ENCODE results near the gene HEMGN. TPM values are rescaled to one million over a fixed set of nuclear protein-coding genes. Genes with fewer than 3 reads are reported as not detected.

The HEMGN gene
- total RNA-seq, 1 experiment from 2014 or later: not detected

GRCh38 chr9:97907632-97908031 is 30.3 kb downstream of the HEMGN start:
- Histone ChIP-seq H3K4me1 (no peaks in the 10 kb centered on the region), H3K27ac (no peak overlapping the region), H3K36me3 (peaks cover 21% of the 10 kb centered on the region), H3K27me3 (no peaks in the 10 kb centered on the region), H3K4me3 (no peak overlapping the region), H3K9me3 (replicated peaks) (no peaks in the 10 kb centered on the region)
- no peak for DNase-seq

- DNase-seq: no peak
- H3K27ac ChIP-seq: no peak overlapping the region
- no peaks in the 10 kb centered on the region for H3K4me1 ChIP-seq
- peaks cover 15% of the 10 kb centered on the region for H3K36me3 ChIP-seq
- no peak overlapping the region for H3K4me3 ChIP-seq
- H3K27me3 ChIP-seq: no peaks in the 10 kb centered on the region
- H3K9me3 ChIP-seq (replicated peaks): no peaks in the 10 kb centered on the region
Observed at GRCh38 chr9:97907046-97907445, 30.9 kb downstream of the HEMGN start.

DNA sequence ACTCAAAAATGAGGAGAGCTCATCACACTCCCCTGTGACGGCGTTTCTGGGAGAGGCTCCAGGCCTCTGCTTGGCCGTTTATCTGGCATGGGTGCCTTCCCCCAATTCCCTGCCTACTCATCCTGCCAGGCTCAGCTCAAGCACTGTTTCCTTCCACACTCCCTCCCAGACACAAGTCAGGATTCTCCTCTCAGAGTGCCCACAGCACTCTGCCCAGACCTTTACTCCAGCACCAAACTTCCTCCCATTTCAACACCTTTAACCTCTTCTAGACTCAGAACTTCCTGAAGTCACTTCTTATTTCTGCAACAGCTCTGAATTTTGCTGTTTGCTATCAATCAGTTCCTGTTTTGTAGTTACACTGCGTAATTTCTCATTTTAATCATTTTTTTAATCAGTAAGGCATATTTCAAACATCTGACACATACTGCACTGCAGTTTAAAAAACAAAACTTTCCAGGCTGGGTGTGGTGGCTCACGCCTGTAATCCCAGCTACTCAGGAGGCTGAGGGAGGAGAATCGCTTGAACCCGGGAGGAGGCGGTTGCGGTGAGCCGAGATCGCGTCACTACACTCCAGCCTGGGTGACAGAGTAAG is 31.6 kb downstream of the HEMGN start:
- no peak overlapping the region for H3K27ac ChIP-seq
- peaks cover 11% of the 10 kb centered on the region for H3K36me3 ChIP-seq
- DNase-seq: no peak
- H3K4me1 ChIP-seq: no peaks in the 10 kb centered on the region
- H3K9me3 ChIP-seq (replicated peaks): no peaks in the 10 kb centered on the region
- H3K27me3 ChIP-seq: no peaks in the 10 kb centered on the region
- H3K4me3 ChIP-seq: no peak overlapping the region

DNA sequence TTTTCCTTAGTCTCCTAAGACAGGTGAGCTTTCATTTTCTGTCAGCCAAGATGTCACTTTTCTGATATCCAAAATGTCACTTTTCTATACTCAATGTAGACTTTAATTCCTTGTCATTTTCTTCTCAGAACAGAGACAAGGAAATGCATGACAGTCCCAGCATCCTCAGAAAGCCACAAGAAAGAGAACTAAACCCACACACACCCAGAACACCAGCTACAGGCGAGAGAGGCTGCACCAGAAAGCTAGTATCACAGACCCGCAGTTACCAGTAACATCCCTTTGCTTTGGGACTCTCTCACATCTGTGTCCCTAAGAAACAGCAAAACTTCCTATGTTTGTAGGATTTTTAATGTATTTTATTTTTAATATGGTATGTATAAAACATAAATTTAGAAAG is 32.7 kb downstream of the HEMGN start:
- Histone ChIP-seq H3K9me3 (replicated peaks) (no peaks in the 10 kb centered on the region), H3K27me3 (no peaks in the 10 kb centered on the region)
- no peak for DNase-seq

GRCh38 chr9:97904725-97905124 is 33.2 kb downstream of the HEMGN start:
- peaks cover 9% of the 10 kb centered on the region for H3K36me3 ChIP-seq
- no peak for DNase-seq
- H3K9me3 ChIP-seq (replicated peaks): no peaks in the 10 kb centered on the region
- no peaks in the 10 kb centered on the region for H3K27me3 ChIP-seq
- no peaks in the 10 kb centered on the region for H3K4me1 ChIP-seq
- H3K4me3 ChIP-seq: no peak overlapping the region
- H3K27ac ChIP-seq: no peak overlapping the region

More for the DNA sequence above, 32.7 kb downstream of the HEMGN start:
- H3K4me1 ChIP-seq: no peaks in the 10 kb centered on the region
- H3K4me3 ChIP-seq: no peak overlapping the region
- no peak overlapping the region for H3K27ac ChIP-seq
- peaks cover 11% of the 10 kb centered on the region for H3K36me3 ChIP-seq

- Histone ChIP-seq H3K4me3 (no peak overlapping the region), H3K9me3 (replicated peaks) (no peaks in the 10 kb centered on the region), H3K27ac (no peak overlapping the region), H3K4me1 (no peaks in the 10 kb centered on the region), H3K36me3 (peaks cover 3% of the 10 kb centered on the region; the same call in 1 of the 2 replicates), H3K27me3 (no peaks in the 10 kb centered on the region)
- no peak for DNase-seq
Observed at GRCh38 chr9:97903177-97903576, 34.8 kb downstream of the HEMGN start.

DNA sequence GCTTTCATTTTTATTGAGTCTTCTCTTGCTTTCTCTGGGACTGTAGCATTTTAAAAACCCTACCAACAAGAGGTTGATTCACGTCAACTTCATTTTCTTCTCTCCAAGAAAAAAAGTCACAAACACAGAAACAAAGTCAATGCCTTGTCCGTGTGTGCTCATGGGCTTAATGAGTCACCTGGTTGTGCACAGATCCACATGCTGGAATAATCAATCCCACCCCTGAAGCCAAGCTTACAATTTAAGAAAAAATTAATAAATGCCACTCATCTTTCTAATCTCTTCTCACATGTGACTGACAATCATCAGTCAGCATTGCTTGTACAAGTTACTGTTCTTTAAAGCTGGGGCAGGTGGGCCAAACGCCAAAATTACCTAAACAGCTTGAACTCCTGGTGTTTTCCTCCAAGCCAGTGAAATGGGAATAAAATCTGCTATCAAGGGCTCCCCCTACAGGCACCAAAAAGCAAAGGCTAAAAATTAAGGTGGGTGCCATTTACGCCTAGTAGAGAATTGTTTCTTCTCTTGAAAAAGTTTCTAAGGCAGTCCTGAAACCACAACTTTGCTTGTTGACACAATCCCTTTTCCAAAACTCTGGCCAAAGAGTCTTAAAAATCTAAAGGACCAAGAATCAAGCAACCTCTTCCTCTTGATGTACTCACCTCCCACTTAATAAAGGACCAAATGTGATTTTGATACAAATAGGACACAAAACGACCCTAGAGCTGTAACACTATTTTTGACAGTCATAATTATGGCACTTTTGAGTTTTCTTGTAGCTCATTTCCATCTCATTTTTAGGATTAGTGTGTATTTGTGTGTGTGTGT is 37.0 kb downstream of the HEMGN start:
- Histone ChIP-seq H3K4me1 (no peaks in the 10 kb centered on the region), H3K9me3 (replicated peaks) (no peaks in the 10 kb centered on the region), H3K36me3 (peaks cover 3% of the 10 kb centered on the region; the same call in 1 of the 2 replicates), H3K27ac (no peak overlapping the region), H3K27me3 (no peaks in the 10 kb centered on the region), H3K4me3 (no peak overlapping the region)
- DNase-seq: peak; percentile 18 to 73

DNA sequence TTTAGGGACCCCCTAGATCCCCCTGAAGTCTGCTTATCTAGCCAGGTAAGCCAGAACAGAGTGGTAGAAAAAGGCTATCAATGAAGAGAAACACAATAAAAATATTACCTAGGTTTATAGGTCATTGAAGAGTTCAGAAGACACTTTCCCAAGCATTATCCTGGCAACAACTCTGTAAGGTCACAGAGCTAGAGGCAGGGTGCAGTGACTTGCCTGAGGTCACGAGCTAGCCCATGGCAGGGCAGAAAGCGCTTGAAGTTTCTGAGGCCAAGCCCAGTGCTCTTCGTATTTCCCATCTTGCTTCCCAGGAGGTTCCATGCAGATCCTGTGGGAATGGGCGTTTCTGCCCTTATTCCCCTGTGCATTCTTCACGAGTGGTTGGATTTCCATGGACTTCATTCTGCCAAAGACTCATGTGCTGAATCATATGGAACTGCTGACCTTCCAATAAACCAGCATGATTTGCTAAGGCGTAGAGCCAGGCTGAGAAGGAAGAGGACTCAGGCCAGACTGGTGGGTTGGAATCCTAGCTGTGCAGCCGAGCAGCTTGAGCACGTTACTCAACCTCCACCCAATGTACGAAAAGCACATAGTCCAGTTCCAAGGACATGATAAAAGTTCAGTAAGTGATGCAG is 37.8 kb downstream of the HEMGN start:
- Histone ChIP-seq H3K27me3 (no peaks in the 10 kb centered on the region), H3K4me3 (no peak overlapping the region), H3K36me3 (peaks cover 3% of the 10 kb centered on the region; the same call in 1 of the 2 replicates), H3K9me3 (replicated peaks) (no peaks in the 10 kb centered on the region), H3K27ac (no peak overlapping the region), H3K4me1 (no peaks in the 10 kb centered on the region)
- DNase-seq: no peak

GRCh38 chr9:97895695-97896332 is 42.2 kb downstream of the HEMGN start:
- no peak overlapping the region for H3K4me3 ChIP-seq
- H3K27me3 ChIP-seq: no peaks in the 10 kb centered on the region
- DNase-seq: peak in 1 of 2 experiments; percentile 19
- H3K4me1 ChIP-seq: no peaks in the 10 kb centered on the region
- no peaks in the 10 kb centered on the region for H3K36me3 ChIP-seq
- no peaks in the 10 kb centered on the region for H3K9me3 ChIP-seq (replicated peaks)
- no peak overlapping the region for H3K27ac ChIP-seq

GRCh38 chr9:97895211-97895610 is 42.8 kb downstream of the HEMGN start:
- Histone ChIP-seq H3K9me3 (replicated peaks) (no peaks in the 10 kb centered on the region), H3K4me3 (no peak overlapping the region), H3K27ac (no peak overlapping the region), H3K27me3 (no peaks in the 10 kb centered on the region), H3K36me3 (no peaks in the 10 kb centered on the region), H3K4me1 (no peaks in the 10 kb centered on the region)
- no peak for DNase-seq

GRCh38 chr9:97892421-97892820 is 45.6 kb downstream of the HEMGN start:
- H3K9me3 ChIP-seq (replicated peaks): no peaks in the 10 kb centered on the region
- H3K36me3 ChIP-seq: no peaks in the 10 kb centered on the region
- H3K27ac ChIP-seq: no peak overlapping the region
- H3K27me3 ChIP-seq: peaks cover 3% of the 10 kb centered on the region; the same call in 1 of the 2 replicates
- peak in 1 of 2 experiments; percentile 8 for DNase-seq
- H3K4me1 ChIP-seq: no peaks in the 10 kb centered on the region
- H3K4me3 ChIP-seq: no peak overlapping the region

- Histone ChIP-seq H3K9me3 (replicated peaks) (no peaks in the 10 kb centered on the region), H3K4me1 (no peaks in the 10 kb centered on the region)
Observed at GRCh38 chr9:97891736-97892135, 46.2 kb downstream of the HEMGN start.

DNA sequence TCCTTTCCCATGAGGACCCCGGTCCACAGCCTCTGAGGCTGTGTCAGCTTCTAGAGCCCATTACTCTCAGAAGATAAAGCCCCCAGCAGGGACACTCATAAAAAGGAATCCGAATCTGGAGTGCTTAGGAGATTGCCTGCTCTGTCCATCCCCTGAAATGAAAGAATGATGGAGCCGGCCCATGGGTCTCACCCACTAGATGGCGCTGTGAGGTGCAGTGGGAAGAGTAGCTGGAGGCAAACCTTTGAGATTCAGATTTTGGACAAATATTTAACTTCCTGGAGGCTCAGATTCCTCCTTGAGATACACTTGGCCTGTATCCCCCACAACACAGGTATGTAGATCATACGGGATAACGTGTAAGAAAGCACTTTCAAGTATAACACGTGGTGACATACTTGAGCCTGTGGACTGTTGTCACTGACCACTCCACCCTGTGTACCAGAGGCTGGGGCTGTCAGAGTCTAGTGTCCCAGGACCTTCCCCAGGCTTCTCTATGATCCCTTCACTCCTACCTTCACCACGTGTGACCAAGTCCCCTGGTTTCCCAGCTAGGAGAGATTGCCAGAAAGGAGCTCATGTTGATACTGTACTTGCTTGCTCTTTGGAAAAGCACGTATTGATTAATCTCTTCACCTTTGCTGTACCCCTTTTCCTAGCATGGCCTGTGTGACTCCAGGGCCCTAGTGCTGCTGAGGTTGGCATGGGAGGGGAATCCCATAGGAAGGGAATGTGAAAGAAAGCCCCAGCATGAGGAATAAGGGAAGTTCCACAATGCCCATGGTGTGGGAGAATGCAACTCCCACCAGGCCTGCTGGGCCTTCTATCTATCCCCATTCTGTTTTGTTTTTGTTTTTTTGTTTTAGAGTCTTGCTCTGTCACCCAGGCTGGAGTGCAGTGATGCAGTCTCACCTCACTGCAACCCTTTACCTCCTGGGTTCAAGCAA is 47.8 kb downstream of the HEMGN start:
- peak; percentile 24 to 63 for DNase-seq
- no peak overlapping the region for H3K27ac ChIP-seq

More at GRCh38 chr9:97891736-97892135, 46.2 kb downstream of the HEMGN start:
- DNase-seq: no peak
- Histone ChIP-seq H3K4me3 (no peak overlapping the region), H3K36me3 (no peaks in the 10 kb centered on the region), H3K27ac (no peak overlapping the region), H3K27me3 (peaks cover 3% of the 10 kb centered on the region; the same call in 1 of the 2 replicates)

DNA sequence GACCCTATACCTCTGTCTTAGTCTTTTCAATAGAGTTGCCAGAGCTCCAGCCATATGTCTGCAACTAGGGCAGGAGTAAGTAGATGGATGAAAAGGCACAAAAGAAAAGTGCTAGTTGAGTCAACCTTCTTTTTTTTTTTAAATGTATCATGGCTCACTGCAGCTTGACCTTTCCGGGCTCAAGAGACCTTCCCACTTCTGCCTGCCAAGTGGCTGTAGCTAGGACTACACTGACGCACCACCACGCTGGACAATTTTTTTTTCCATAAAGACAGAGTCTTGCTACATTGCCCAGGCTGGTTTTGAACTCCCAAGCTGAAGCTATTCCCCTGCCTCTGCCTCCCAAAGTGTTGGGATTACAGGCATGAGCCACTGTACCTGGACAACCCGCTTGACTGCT is 57.6 kb downstream of the HEMGN start:
- peaks cover 2% of the 10 kb centered on the region for H3K27me3 ChIP-seq
- H3K4me3 ChIP-seq: no peak overlapping the region
- H3K4me1 ChIP-seq: no peaks in the 10 kb centered on the region; the same call in 1 of the 2 replicates
- no peaks in the 10 kb centered on the region for H3K9me3 ChIP-seq (replicated peaks)
- no peak overlapping the region for H3K27ac ChIP-seq
- no peak for DNase-seq
- H3K36me3 ChIP-seq: no peaks in the 10 kb centered on the region

More for the DNA sequence above, 47.8 kb downstream of the HEMGN start:
- no peaks in the 10 kb centered on the region for H3K36me3 ChIP-seq
- H3K9me3 ChIP-seq (replicated peaks): no peaks in the 10 kb centered on the region
- H3K27me3 ChIP-seq: peaks cover 3% of the 10 kb centered on the region
- H3K4me3 ChIP-seq: no peak overlapping the region
- H3K4me1 ChIP-seq: no peaks in the 10 kb centered on the region

Data from SJCRH30 (cell line).